Measurements from ENCODE around the gene HOATZ.

HOATZ gene

DNA sequence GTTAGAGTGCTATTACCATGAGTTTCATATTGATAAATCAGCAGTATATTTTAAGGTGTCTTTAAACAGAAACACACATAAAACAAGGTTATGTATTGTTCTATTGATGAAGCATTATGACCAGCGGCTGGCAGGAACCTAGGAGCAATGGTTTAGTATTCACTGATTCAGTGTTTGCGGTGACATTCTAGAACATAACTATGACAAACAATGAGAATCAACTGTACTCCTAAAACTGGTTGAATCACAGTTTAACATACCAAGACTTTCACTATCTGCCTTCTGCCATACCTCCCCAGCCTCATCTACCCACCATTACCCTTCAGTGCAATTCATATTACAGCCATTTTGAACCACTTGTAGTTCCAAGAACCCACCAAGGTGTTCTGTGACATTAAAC, 8.8 kb downstream of the HOATZ start:
- no peak overlapping the region for H3K27ac ChIP-seq (ENCODE audit: low read length)
- no peak overlapping the region for H3K4me3 ChIP-seq (ENCODE audit: low read depth in 1 of 2, low read length in 2 of 2)
- H3K27me3 ChIP-seq (ENCODE audit: low read depth, low read length) = no peaks in the 10 kb centered on the region
- H3K4me1 ChIP-seq (ENCODE audit: control insufficient read depth in 1 of 2, insufficient read depth in 2 of 2, low read length in 2 of 2) = no peaks in the 10 kb centered on the region
- no peaks in the 10 kb centered on the region for H3K36me3 ChIP-seq (ENCODE audit: control insufficient read depth in 1 of 2, insufficient read depth in 2 of 2, low read length in 2 of 2)
- H3K9me3 ChIP-seq (ENCODE audit: control insufficient read depth in 1 of 2, low read length in 2 of 2) = no peaks in the 10 kb centered on the region

DNA sequence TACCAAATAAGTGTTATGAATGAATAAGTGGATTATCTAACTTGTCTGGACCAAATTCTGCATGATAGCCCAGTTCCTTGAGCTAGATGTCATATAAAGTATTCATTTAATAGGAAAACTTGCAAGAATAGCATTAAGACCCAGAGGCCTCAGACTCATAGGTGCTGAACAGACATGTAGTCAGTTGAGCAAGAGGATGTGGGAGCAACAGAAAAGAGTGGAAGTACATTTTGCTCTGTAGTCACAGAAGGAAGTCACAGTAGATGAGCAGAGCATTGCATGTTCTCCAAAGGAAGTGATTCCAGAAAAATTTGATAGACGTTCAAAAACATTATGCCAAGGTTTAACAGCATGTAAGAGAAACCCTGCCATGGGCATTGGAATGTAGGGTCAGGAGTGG, 9.5 kb downstream of the HOATZ start:
- no peaks in the 10 kb centered on the region for H3K36me3 ChIP-seq (ENCODE audit: control insufficient read depth in 1 of 2, insufficient read depth in 2 of 2, low read length in 2 of 2)
- no peak overlapping the region for H3K27ac ChIP-seq (ENCODE audit: low read length)
- no peaks in the 10 kb centered on the region for H3K27me3 ChIP-seq (ENCODE audit: low read depth, low read length)
- no peak overlapping the region for H3K4me3 ChIP-seq (ENCODE audit: low read depth in 1 of 2, low read length in 2 of 2)
- H3K9me3 ChIP-seq (ENCODE audit: control insufficient read depth in 1 of 2, low read length in 2 of 2) = no peaks in the 10 kb centered on the region
- H3K4me1 ChIP-seq (ENCODE audit: control insufficient read depth in 1 of 2, insufficient read depth in 2 of 2, low read length in 2 of 2) = no peaks in the 10 kb centered on the region

DNA sequence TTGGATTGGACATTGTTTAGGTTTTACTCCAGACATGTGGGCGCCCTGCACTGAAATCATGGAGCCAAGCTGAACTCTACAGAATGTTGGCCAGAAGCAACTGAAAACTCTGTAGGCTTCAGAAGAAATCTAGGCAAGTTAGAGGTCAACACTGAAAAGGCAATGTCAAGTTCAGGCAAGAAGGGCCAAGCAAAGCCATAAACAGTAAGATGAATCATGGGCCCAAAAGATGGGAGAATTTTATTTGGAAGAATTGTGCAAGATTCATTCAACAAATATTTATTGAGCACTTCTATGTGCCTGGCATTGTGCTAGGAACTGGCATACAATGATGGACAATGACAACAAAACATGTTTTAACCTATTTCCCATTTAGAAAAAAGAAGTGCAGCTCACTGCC, 10.9 kb downstream of the HOATZ start:
- no peaks in the 10 kb centered on the region for H3K27me3 ChIP-seq (ENCODE audit: low read depth, low read length)
- no peaks in the 10 kb centered on the region for H3K9me3 ChIP-seq (ENCODE audit: control insufficient read depth in 1 of 2, low read length in 2 of 2)
- H3K27ac ChIP-seq (ENCODE audit: low read length) = no peak overlapping the region
- H3K4me3 ChIP-seq (ENCODE audit: low read depth in 1 of 2, low read length in 2 of 2) = no peak overlapping the region
- H3K4me1 ChIP-seq (ENCODE audit: control insufficient read depth in 1 of 2, insufficient read depth in 2 of 2, low read length in 2 of 2) = no peaks in the 10 kb centered on the region
- no peaks in the 10 kb centered on the region for H3K36me3 ChIP-seq (ENCODE audit: control insufficient read depth in 1 of 2, insufficient read depth in 2 of 2, low read length in 2 of 2)

DNA sequence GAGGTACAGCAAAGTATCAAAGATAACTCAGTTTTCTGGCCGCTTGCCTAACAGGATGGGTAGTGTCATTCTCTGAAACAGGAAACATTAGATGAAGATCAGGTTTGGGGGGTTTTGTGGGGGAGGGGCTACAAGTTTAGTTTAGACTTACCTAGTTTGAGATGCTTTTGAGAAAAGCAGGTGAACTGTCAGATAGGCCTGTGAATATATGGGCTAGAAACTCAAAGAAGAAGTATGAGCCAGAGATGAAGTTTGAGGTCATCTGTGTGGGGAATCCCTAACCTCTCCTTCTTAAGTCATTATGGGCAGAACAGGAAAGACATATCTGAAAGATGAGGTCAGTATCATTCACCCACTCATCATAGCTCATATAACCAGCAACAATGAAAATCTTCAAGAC, 11.9 kb downstream of the HOATZ start:
- Histone ChIP-seq H3K27me3 (ENCODE audit: low read depth, low read length) (no peaks in the 10 kb centered on the region), H3K36me3 (ENCODE audit: control insufficient read depth in 1 of 2, insufficient read depth in 2 of 2, low read length in 2 of 2) (no peaks in the 10 kb centered on the region), H3K4me3 (ENCODE audit: low read depth in 1 of 2, low read length in 2 of 2) (no peak overlapping the region), H3K27ac (ENCODE audit: low read length) (no peak overlapping the region), H3K4me1 (ENCODE audit: control insufficient read depth in 1 of 2, insufficient read depth in 2 of 2, low read length in 2 of 2) (no peaks in the 10 kb centered on the region), H3K9me3 (ENCODE audit: control insufficient read depth in 1 of 2, low read length in 2 of 2) (no peaks in the 10 kb centered on the region)

DNA sequence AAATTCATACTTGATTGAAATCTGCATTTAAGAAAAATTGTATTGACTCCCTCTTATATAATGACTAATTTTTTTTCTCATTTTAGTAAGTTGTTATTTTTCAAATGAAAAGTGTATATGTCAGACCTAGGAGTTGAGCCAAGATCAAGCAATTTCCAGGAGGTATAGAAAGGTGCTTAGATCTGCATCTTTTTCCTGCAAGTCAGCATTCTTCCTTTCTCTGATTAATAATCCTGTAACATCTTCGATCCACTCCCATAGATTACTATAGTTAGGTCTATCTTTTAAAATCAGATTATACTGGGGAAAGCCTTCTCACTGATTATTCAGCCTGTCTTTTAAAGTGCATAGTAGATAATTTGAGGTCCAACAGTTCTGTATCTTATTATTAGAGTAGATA, 12.7 kb downstream of the HOATZ start:
- Histone ChIP-seq H3K27me3 (ENCODE audit: low read depth, low read length) (no peaks in the 10 kb centered on the region), H3K4me3 (ENCODE audit: low read depth in 1 of 2, low read length in 2 of 2) (no peak overlapping the region), H3K36me3 (ENCODE audit: control insufficient read depth in 1 of 2, insufficient read depth in 2 of 2, low read length in 2 of 2) (no peaks in the 10 kb centered on the region), H3K4me1 (ENCODE audit: control insufficient read depth in 1 of 2, insufficient read depth in 2 of 2, low read length in 2 of 2) (no peaks in the 10 kb centered on the region), H3K27ac (ENCODE audit: low read length) (no peak overlapping the region), H3K9me3 (ENCODE audit: control insufficient read depth in 1 of 2, low read length in 2 of 2) (no peaks in the 10 kb centered on the region)

DNA sequence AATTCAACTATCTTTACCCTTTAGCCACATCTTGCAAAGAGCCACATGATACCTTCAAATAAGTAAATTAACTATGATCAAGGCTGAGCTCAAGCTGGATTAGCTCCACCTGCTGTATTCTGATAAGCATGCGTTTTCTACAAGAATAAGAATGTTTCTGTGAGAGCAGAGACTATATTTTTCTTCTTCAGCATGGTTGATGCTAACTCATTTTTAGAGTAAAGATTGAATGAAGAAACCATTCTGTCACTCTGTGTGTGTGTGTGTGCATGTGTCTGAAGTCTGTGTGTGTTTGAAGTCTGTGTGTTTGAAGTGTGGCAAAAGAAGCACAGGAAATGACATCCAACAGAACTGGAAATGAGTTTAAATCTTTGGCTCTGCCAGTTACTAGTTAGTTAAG, 14.0 kb downstream of the HOATZ start:
- H3K4me3 ChIP-seq (ENCODE audit: low read depth in 1 of 2, low read length in 2 of 2) = no peak overlapping the region
- no peaks in the 10 kb centered on the region for H3K9me3 ChIP-seq (ENCODE audit: control insufficient read depth in 1 of 2, low read length in 2 of 2)
- H3K27ac ChIP-seq (ENCODE audit: low read length) = no peak overlapping the region
- no peaks in the 10 kb centered on the region for H3K4me1 ChIP-seq (ENCODE audit: control insufficient read depth in 1 of 2, insufficient read depth in 2 of 2, low read length in 2 of 2)
- no peaks in the 10 kb centered on the region for H3K36me3 ChIP-seq (ENCODE audit: control insufficient read depth in 1 of 2, insufficient read depth in 2 of 2, low read length in 2 of 2)
- no peaks in the 10 kb centered on the region for H3K27me3 ChIP-seq (ENCODE audit: low read depth, low read length)

DNA sequence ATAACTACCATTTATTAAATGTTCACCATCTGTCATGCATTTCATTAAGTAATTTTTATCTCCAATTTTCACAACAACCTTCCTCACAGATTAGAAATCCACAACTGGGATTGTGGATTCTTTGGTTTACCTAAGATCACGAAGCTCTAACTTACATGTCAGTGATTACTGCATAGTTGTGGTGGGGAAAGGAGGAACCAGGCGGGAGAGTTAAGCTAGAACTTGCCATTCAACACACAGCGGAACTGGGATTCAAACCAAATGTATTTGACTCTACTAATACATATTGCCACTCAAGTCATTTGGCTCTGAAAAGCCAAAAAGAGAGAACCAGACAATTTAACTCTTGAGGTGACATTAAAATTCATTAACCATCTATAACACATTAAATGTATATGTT, 15.5 kb downstream of the HOATZ start:
- no peaks in the 10 kb centered on the region for H3K27me3 ChIP-seq (ENCODE audit: low read depth, low read length)
- no peak overlapping the region for H3K4me3 ChIP-seq (ENCODE audit: low read depth in 1 of 2, low read length in 2 of 2)
- H3K9me3 ChIP-seq (ENCODE audit: control insufficient read depth in 1 of 2, low read length in 2 of 2) = no peaks in the 10 kb centered on the region
- no peaks in the 10 kb centered on the region for H3K36me3 ChIP-seq (ENCODE audit: control insufficient read depth in 1 of 2, insufficient read depth in 2 of 2, low read length in 2 of 2)
- H3K27ac ChIP-seq (ENCODE audit: low read length) = no peak overlapping the region
- no peaks in the 10 kb centered on the region for H3K4me1 ChIP-seq (ENCODE audit: control insufficient read depth in 1 of 2, insufficient read depth in 2 of 2, low read length in 2 of 2)

DNA sequence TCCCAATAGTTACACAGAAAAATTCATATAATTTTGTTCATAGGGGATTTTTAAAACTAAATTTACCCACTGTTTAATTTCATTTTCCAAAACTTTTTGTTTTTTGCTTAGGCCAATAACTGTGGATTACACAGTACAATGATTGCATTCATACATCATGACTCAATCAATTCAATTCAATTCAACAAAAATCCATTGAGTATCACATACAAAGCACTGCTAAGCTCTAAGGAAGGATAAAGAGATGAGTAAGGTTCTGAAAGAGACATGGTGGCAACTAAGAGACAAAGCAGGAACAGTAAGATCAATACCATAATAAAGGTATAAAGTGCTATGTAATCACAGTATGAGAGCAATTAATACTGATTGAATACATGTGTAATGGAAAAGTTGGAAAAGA, 16.6 kb downstream of the HOATZ start:
- Histone ChIP-seq H3K36me3 (ENCODE audit: control insufficient read depth in 1 of 2, insufficient read depth in 2 of 2, low read length in 2 of 2) (no peaks in the 10 kb centered on the region), H3K27me3 (ENCODE audit: low read depth, low read length) (no peaks in the 10 kb centered on the region), H3K27ac (ENCODE audit: low read length) (no peak overlapping the region), H3K4me3 (ENCODE audit: low read depth in 1 of 2, low read length in 2 of 2) (no peak overlapping the region), H3K9me3 (ENCODE audit: control insufficient read depth in 1 of 2, low read length in 2 of 2) (no peaks in the 10 kb centered on the region), H3K4me1 (ENCODE audit: control insufficient read depth in 1 of 2, insufficient read depth in 2 of 2, low read length in 2 of 2) (no peaks in the 10 kb centered on the region)

DNA sequence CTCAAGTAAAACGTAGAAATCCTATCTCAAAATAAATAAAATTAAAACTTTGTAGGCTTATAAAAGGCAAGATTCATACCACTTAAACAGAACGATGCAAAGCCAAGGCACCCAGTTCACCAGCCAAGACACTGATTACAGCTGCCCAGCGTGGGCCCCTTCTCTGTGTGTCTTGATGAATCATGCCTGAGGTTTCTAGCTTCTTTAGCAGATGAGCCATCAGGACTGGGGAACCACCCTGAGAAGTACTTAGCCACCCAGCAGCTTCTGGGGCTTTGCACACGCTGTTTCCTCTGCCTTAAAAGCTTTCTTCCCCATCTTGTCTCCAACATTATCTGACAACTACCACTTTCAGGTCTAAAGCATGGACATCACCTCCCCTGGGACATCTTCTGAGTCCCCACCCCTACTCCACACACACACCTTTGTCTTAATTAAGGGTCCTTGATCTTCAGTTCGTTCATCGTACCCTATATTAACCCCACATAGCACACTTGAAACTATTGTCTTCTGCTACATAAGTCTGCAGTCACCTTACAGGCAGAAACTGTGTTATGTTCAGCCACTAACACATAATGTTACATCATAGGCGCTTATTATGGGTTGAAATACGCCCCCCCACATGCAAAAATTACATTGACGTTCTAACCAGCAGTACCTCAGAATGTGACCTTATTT, 17.2 kb downstream of the HOATZ start:
- Histone ChIP-seq H3K4me1 (ENCODE audit: control insufficient read depth in 1 of 2, insufficient read depth in 2 of 2, low read length in 2 of 2) (no peaks in the 10 kb centered on the region), H3K27ac (ENCODE audit: low read length) (no peak overlapping the region), H3K9me3 (ENCODE audit: control insufficient read depth in 1 of 2, low read length in 2 of 2) (no peaks in the 10 kb centered on the region), H3K4me3 (ENCODE audit: low read depth in 1 of 2, low read length in 2 of 2) (no peak overlapping the region), H3K27me3 (ENCODE audit: low read depth, low read length) (no peaks in the 10 kb centered on the region), H3K36me3 (ENCODE audit: control insufficient read depth in 1 of 2, insufficient read depth in 2 of 2, low read length in 2 of 2) (no peaks in the 10 kb centered on the region)

DNA sequence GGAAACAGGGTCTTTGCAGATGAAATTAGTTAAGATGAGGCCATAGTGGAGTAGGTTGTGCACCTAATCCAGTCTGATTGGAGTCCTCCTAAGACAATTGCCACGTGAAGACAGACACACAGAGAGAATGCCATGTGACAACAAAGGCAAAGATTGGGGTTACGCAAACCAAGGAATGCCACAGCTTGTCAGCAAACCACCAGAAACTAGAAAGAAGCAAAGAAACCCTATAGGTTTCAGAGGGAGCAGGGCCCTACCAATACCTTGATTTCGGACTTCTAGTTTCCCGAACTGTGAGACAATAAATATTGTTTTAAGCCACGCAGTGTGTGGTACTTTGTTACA, 17.8 kb downstream of the HOATZ start:
- no peaks in the 10 kb centered on the region for H3K36me3 ChIP-seq (ENCODE audit: control insufficient read depth in 1 of 2, insufficient read depth in 2 of 2, low read length in 2 of 2)
- no peak overlapping the region for H3K27ac ChIP-seq (ENCODE audit: low read length)
- no peaks in the 10 kb centered on the region for H3K9me3 ChIP-seq (ENCODE audit: control insufficient read depth in 1 of 2, low read length in 2 of 2)
- no peaks in the 10 kb centered on the region for H3K27me3 ChIP-seq (ENCODE audit: low read depth, low read length)
- H3K4me3 ChIP-seq (ENCODE audit: low read depth in 1 of 2, low read length in 2 of 2) = no peak overlapping the region
- no peaks in the 10 kb centered on the region for H3K4me1 ChIP-seq (ENCODE audit: control insufficient read depth in 1 of 2, insufficient read depth in 2 of 2, low read length in 2 of 2)

DNA sequence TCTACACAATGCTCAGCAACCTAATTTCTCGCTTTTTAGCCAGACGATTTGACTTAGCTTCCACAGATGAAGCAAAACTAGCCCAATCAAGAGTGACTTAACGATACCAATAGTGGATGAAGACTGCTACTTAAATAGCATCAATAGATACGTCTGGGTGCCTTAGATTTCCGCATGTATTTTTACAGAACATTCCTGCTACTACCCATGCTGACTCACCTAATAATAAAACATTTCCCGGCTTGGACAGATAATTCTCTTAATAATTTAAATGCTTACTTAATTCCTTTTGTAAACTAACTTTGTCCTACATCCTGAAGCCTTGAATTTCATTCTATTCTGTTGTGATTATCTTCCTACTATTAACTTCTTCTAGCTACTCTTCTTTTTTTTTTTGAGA, 20.7 kb downstream of the HOATZ start:
- no peak overlapping the region for H3K4me3 ChIP-seq (ENCODE audit: low read depth in 1 of 2, low read length in 2 of 2)
- H3K27ac ChIP-seq (ENCODE audit: low read length) = no peak overlapping the region

DNA sequence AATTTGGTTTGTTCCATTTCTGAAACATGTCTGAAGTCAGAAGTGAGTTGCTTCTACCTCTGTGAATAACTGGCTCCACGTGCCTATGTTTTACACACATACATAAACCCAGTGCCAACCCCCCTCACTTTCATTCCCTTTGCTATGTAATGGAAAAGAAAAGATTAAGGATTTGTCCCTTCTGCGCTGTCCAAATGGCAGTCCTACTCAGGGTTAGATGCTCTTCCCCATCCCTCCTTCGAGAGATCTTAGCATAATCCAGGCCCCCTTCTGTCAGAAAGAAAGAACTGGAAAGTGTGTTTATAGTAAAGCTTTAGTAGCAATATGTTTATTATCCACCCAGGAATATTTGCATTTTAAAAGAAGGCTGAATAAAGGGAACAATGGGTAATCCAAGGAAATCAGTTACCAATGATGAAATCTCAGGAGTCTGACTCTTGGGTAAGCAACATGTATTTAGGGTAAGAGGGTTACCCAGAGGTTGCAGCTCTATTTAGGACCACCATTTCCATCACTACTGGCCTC, 22.8 kb downstream of the HOATZ start:
- peaks cover 9% of the 10 kb centered on the region for H3K27me3 ChIP-seq (ENCODE audit: low read depth, low read length)

More for the DNA sequence above, 20.7 kb downstream of the HOATZ start:
- Histone ChIP-seq H3K27me3 (ENCODE audit: low read depth, low read length) (peaks cover 9% of the 10 kb centered on the region), H3K36me3 (ENCODE audit: control insufficient read depth in 1 of 2, insufficient read depth in 2 of 2, low read length in 2 of 2) (no peaks in the 10 kb centered on the region), H3K9me3 (ENCODE audit: control insufficient read depth in 1 of 2, low read length in 2 of 2) (peaks cover 0 to 3% of the 10 kb centered on the region in 2 donors), H3K4me1 (ENCODE audit: control insufficient read depth in 1 of 2, insufficient read depth in 2 of 2, low read length in 2 of 2) (peaks cover 0 to 8% of the 10 kb centered on the region in 2 donors)

More for the DNA sequence above, 22.8 kb downstream of the HOATZ start:
- H3K4me3 ChIP-seq (ENCODE audit: low read depth in 1 of 2, low read length in 2 of 2) = no peak overlapping the region
- peaks cover 0 to 19% of the 10 kb centered on the region in 2 donors for H3K4me1 ChIP-seq (ENCODE audit: control insufficient read depth in 1 of 2, insufficient read depth in 2 of 2, low read length in 2 of 2)
- H3K27ac ChIP-seq (ENCODE audit: low read length) = no peak overlapping the region
- H3K9me3 ChIP-seq (ENCODE audit: control insufficient read depth in 1 of 2, low read length in 2 of 2) = peaks cover 0 to 3% of the 10 kb centered on the region in 2 donors
- H3K36me3 ChIP-seq (ENCODE audit: control insufficient read depth in 1 of 2, insufficient read depth in 2 of 2, low read length in 2 of 2) = no peaks in the 10 kb centered on the region
